WTC11 (cell line): Measurements from ENCODE around the gene EVA1C. TPM values are rescaled to one million over a fixed set of nuclear protein-coding genes. Genes with fewer than 3 reads are reported as not detected.

Source experiments
- ATAC-seq: fragments of 200-7000 bp; cut with Tn5 transposase; 2 replicates; pipeline ENCODE4 v1.10.0; 2021; ENCODE audit warnings: mild to moderate bottlenecking, moderate library complexity
- CTCF ChIA-PET: fragments of 300-600 bp; sonication (Branson Sonifier 250); formaldehyde crosslinking; loops from one replicate; lab custom pipeline; 2021; ENCODE audit warnings: antibody characterized with exemption; lab: Charles Lee
- POLR2A ChIA-PET: fragments of 350-600 bp; sonication (Branson Sonifier 250); formaldehyde crosslinking; loops from one replicate; lab custom pipeline; 2021; ENCODE audit warnings: antibody characterized with exemption; lab: Charles Lee
- DNase-seq: peaks from one replicate; pipeline ENCODE4 v3.0.0; 2021; ENCODE audit warnings: low spot score
- H3K27ac Mint-ChIP-seq: 2 replicates; pipeline ENCODE4 v1.8.0; 2021; ENCODE audit warnings: mixed read lengths
- H3K27me3 Mint-ChIP-seq: 2 replicates; pipeline ENCODE4 v1.8.0; 2021; ENCODE audit warnings: low read depth, mild to moderate bottlenecking, moderate library complexity, mixed read lengths
- H3K36me3 Mint-ChIP-seq: 2 replicates; pipeline ENCODE4 v1.8.0; 2021; ENCODE audit warnings: mixed read lengths
- H3K4me1 Mint-ChIP-seq: 2 replicates; pipeline ENCODE4 v1.8.0; 2022; ENCODE audit warnings: mixed read lengths
- H3K4me3 Mint-ChIP-seq: 2 replicates; pipeline ENCODE4 v1.8.0; 2021; ENCODE audit warnings: mild to moderate bottlenecking, moderate library complexity, mixed read lengths
- H3K9me3 Mint-ChIP-seq: 2 replicates; pipeline ENCODE4 v1.8.0; 2021; ENCODE audit warnings: mixed read lengths
- AFF4 ChIP-seq: sonication (generic); formaldehyde crosslinking; IDR thresholded peaks from 2 replicates; pipeline ENCODE4 v1.8.1; 2023; ENCODE audit warnings: mild to moderate bottlenecking, missing genetic modification reagents, borderline replicate concordance
- ARID4B ChIP-seq: sonication (generic); formaldehyde crosslinking; IDR thresholded peaks from 2 replicates; pipeline ENCODE4 v1.8.0; 2023; ENCODE audit warnings: missing genetic modification reagents, mild to moderate bottlenecking, borderline replicate concordance
- E2F5 ChIP-seq: sonication (generic); formaldehyde crosslinking; IDR thresholded peaks from 2 replicates; pipeline ENCODE4 v1.8.1; 2022; ENCODE audit warnings: mild to moderate bottlenecking, moderate library complexity, missing genetic modification reagents
- ESRRA ChIP-seq: sonication (generic); formaldehyde crosslinking; IDR thresholded peaks from 2 replicates; pipeline ENCODE4 v1.8.1; 2022; ENCODE audit warnings: mild to moderate bottlenecking, missing genetic modification reagents, borderline replicate concordance
- GRHL2 ChIP-seq: fragments of 250-450 bp; sonication (Bioruptor Pico); IDR thresholded peaks from 2 replicates; pipeline ENCODE4 v1.8.0; 2022; ENCODE audit warnings: mild to moderate bottlenecking, moderate library complexity; ENCODE audit not compliant: insufficient replicate concordance, severe bottlenecking
- GTF2I ChIP-seq: fragments of 250-450 bp; sonication (Bioruptor Pico); conservative IDR thresholded peaks from 2 replicates; pipeline ENCODE4 v1.4.0; 2021; ENCODE audit warnings: mild to moderate bottlenecking
- JAZF1 ChIP-seq: fragments of 250-450 bp; sonication (Bioruptor Pico); IDR thresholded peaks from 2 replicates; pipeline ENCODE4 v1.9.0; 2021; ENCODE audit warnings: moderate library complexity, mild to moderate bottlenecking, inconsistent platforms
- NFE2L1 ChIP-seq: sonication (generic); formaldehyde crosslinking; IDR thresholded peaks from 2 replicates; pipeline ENCODE4 v1.8.1; 2023; ENCODE audit warnings: missing genetic modification reagents
- NR3C1 ChIP-seq: sonication (generic); formaldehyde crosslinking; conservative IDR thresholded peaks from 2 replicates; pipeline ENCODE4 v1.8.1; 2023; ENCODE audit warnings: low read depth, mild to moderate bottlenecking, missing genetic modification reagents
- RELA ChIP-seq: sonication (generic); formaldehyde crosslinking; IDR thresholded peaks from 2 replicates; pipeline ENCODE4 v1.8.1; 2022; ENCODE audit warnings: missing genetic modification reagents, mild to moderate bottlenecking, borderline replicate concordance
- RORB ChIP-seq: fragments of 250-450 bp; sonication (Bioruptor Pico); IDR thresholded peaks from 2 replicates; pipeline ENCODE4 v1.9.0; 2021; ENCODE audit warnings: mild to moderate bottlenecking
- TEAD4 ChIP-seq: sonication (generic); formaldehyde crosslinking; IDR thresholded peaks from 2 replicates; pipeline ENCODE4 v1.8.0; 2022; ENCODE audit warnings: mild to moderate bottlenecking, missing genetic modification reagents
- ZNF263 ChIP-seq: sonication (generic); formaldehyde crosslinking; IDR thresholded peaks from 2 replicates; pipeline ENCODE4 v1.8.1; 2022; ENCODE audit warnings: low read depth, mild to moderate bottlenecking, moderate library complexity, missing genetic modification reagents
- ZNF416 ChIP-seq: fragments of 250-450 bp; sonication (Bioruptor Pico); IDR thresholded peaks from 2 replicates; pipeline ENCODE4 v1.9.0; 2021; ENCODE audit warnings: mild to moderate bottlenecking, inconsistent platforms
- total RNA-seq: library from RNA; stranded (reverse); gene quantifications from 3 replicates; pipeline ENCODE4 v1.2.3, GENCODE V29; 2021
- TF ChIP-seq, protein P1 (sequence below): fragments of 250-450 bp; sonication (Bioruptor Pico); IDR thresholded peaks from 2 replicates; pipeline ENCODE4 v1.9.0; 2021; ENCODE audit warnings: mild to moderate bottlenecking

EVA1C gene
- total RNA-seq, 1 experiment from 2014 or later, result 3.1 TPM

- Mint-ChIP-seq H3K9me3 (peaks cover 15% of the 10 kb centered on the region), H3K4me1 (no peaks in the 10 kb centered on the region; the same call in 1 of the 2 replicates), H3K4me3 (no peak overlapping the region), H3K36me3 (peaks cover 4% of the 10 kb centered on the region; the same call in 1 of the 2 replicates), H3K27me3 (0 out of 2 replicates have a peak, but pooled peaks cover 2% of the 10 kb centered on the region), H3K27ac (no peak overlapping the region)
- no peak for TF ChIP-seq RELA
- TF ChIP-seq, protein P1, sequence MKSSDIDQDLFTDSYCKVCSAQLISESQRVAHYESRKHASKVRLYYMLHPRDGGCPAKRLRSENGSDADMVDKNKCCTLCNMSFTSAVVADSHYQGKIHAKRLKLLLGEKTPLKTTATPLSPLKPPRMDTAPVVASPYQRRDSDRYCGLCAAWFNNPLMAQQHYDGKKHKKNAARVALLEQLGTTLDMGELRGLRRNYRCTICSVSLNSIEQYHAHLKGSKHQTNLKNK (CRISPR knock-in tag), result no peak
- TF ChIP-seq ESRRA (CRISPR knock-in tag), result no peak
- TF ChIP-seq ZNF416 (CRISPR knock-in tag), result no peak
- no peak for TF ChIP-seq RORB (CRISPR knock-in tag)
- no peak for TF ChIP-seq E2F5 (CRISPR knock-in tag)
- TF ChIP-seq JAZF1 (CRISPR knock-in tag), result no peak
- no peak for TF ChIP-seq TEAD4 (CRISPR knock-in tag)
- no peak for TF ChIP-seq AFF4 (CRISPR knock-in tag)
- TF ChIP-seq NR3C1 (CRISPR knock-in tag), result no peak
- no peak for TF ChIP-seq GRHL2
- no peak for TF ChIP-seq ZNF263
- no peak for TF ChIP-seq GTF2I (CRISPR knock-in tag)
- TF ChIP-seq NFE2L1 (CRISPR knock-in tag), result no peak
- TF ChIP-seq ARID4B (CRISPR knock-in tag), result no peak
- no peak for ATAC-seq
- ChIA-PET CTCF (interaction anchor here (0.7 to 1.3 kb wide), 3 partner anchors 45 to 112 kb away, joined by 4 to 5 read pairs (median 4); no protein-coding TSS in a partner anchor), POLR2A (no interaction called here)
- no peak for DNase-seq
These were observed 103.4 kb downstream of the EVA1C start for GRCh38 chr21:32515874-32516273.
